Suppressor macrophage treated with lipopolysaccharide for 1 hour (primary cell): ENCODE results near the gene MCM8.

Source experiments
- DNase-seq, 3 donors: peaks; one replicate each; pipeline ENCODE4 v3.0.0-alpha.2; 2020 to 2022

Gene MCM8

GRCh38 chr20:6045566-6045965, 95.1 kb downstream of the MCM8 start:
- DNase-seq: no peak

GRCh38 chr20:6046432-6046831, 96.0 kb downstream of the MCM8 start:
- no peak for DNase-seq

GRCh38 chr20:6048391-6048790, 97.9 kb downstream of the MCM8 start:
- DNase-seq: no peak
